AG04449 (cell line): ENCODE measurements around the gene NUDCD2.

Experiments
- CTCF ChIA-PET: fragments of 350-600 bp; formaldehyde crosslinking; extraction: SDS; loops from one replicate; lab custom pipeline; 2021; ENCODE audit warnings: antibody characterized with exemption; lab: Yijun Ruan, JAX
- POLR2A ChIA-PET: fragments of 400-600, 350-600 bp; formaldehyde crosslinking; extraction: SDS; loops from one replicate; lab custom pipeline; 2020; ENCODE audit warnings: antibody characterized with exemption, inconsistent platforms; lab: Yijun Ruan, JAX
- DNase-seq: peaks from one replicate; pipeline ENCODE4 v3.0.0-alpha.2; 2010; ENCODE audit warnings: low read depth, low spot score
- H3K4me3 ChIP-seq: 2 replicates; pipeline ENCODE4 v1.5.1; 2011; ENCODE audit warnings: low read depth, mild to moderate bottlenecking, control low read depth, low read length
- CTCF ChIP-seq: IDR thresholded peaks from one replicate; pipeline ENCODE4 v1.5.1; 2011; ENCODE audit warnings: mild to moderate bottlenecking, moderate library complexity, low read length, control low read depth, inconsistent platforms; ENCODE audit not compliant: insufficient read depth; ENCODE audit errors: missing control alignments

NUDCD2 gene

GRCh38 chr5:163478126-163478981 is 18.5 kb upstream of the NUDCD2 start:
- ChIA-PET POLR2A (no interaction called here), CTCF (interaction anchor here (1.1 to 1.2 kb wide), 2 partner anchors 11 to 25 kb away, joined by 3 to 4 read pairs; no protein-coding TSS in a partner anchor)
- no peak for TF ChIP-seq CTCF
- no peak overlapping the region for H3K4me3 ChIP-seq
- DNase-seq, result no peak

GRCh38 chr5:163475411-163475810 is 15.5 kb upstream of the NUDCD2 start:
- H3K4me3 ChIP-seq, result no peak overlapping the region
- ChIA-PET POLR2A (no interaction called here), CTCF (interaction anchor here (0.7 to 4.3 kb wide), 6 partner anchors 15 to 1029 kb away, joined by 3 to 40 read pairs (median 6); partner anchors contain the start of genes HMMR, MAT2B and NUDCD2)
- no peak for DNase-seq
- TF ChIP-seq CTCF, result no peak

- DNase-seq, result no peak
- ChIA-PET CTCF (interaction anchor here (0.6 to 4.3 kb wide), 13 partner anchors 9 to 1030 kb away, joined by 3 to 40 read pairs (median 4); partner anchors contain the start of genes HMMR, MAT2B and NUDCD2), POLR2A (no interaction called here)
- no peak for TF ChIP-seq CTCF
- no peak overlapping the region for H3K4me3 ChIP-seq
Observed at GRCh38 chr5:163473635-163474243, 13.8 kb upstream of the NUDCD2 start.

GRCh38 chr5:163467682-163468081 is 7.8 kb upstream of the NUDCD2 start:
- DNase-seq, result no peak
- TF ChIP-seq CTCF, result no peak
- H3K4me3 ChIP-seq, result no peak overlapping the region
- ChIA-PET POLR2A (no interaction called here), CTCF (interaction anchor here (1.9 kb wide), 1 partner anchor 18 kb away, joined by 5 read pairs; no protein-coding TSS in a partner anchor)

GRCh38 chr5:163463063-163463435 is 3.1 kb upstream of the NUDCD2 start:
- TF ChIP-seq CTCF, result no peak
- no peak overlapping the region for H3K4me3 ChIP-seq
- ChIA-PET CTCF (interaction anchor here (5.1 kb wide), 1 partner anchor 11 kb away, joined by 40 read pairs; no protein-coding TSS in a partner anchor), POLR2A (no interaction called here)
- DNase-seq, result no peak
